GM12878 (cell line): ENCODE results near the gene MAGI1.

ENCODE experiments used
- CTCF ChIP-seq, 3 experiments: IDR thresholded peaks in 2 of 3; conservative IDR thresholded peaks in 1 of 3; 2 replicates each; pipeline ENCODE4 v1.5.1; 2011; ENCODE audit warnings: low read depth in 3 of 3, low read length in 3 of 3, mild to moderate bottlenecking in 3 of 3, control low read depth in 2 of 3, moderate library complexity in 2 of 3, inconsistent platforms in 1 of 3, mixed read lengths in 1 of 3; ENCODE audit not compliant: control insufficient read depth in 2 of 3, insufficient read depth in 1 of 3; ENCODE audit errors: extremely low read depth in 1 of 3
- HCFC1 ChIP-seq: fragments of 150-350 bp; IDR thresholded peaks from 2 replicates; pipeline ENCODE4 v1.6.1; 2014; ENCODE audit warnings: low read length
- POLR2A ChIP-seq: IDR thresholded peaks from 2 replicates; pipeline ENCODE4 v1.6.1; 2011; ENCODE audit warnings: low read depth, mild to moderate bottlenecking, low read length
- TCF12 ChIP-seq: IDR thresholded peaks from 2 replicates; pipeline ENCODE4 v1.6.1; 2011; ENCODE audit warnings: low read depth, mild to moderate bottlenecking, low read length

DNA sequence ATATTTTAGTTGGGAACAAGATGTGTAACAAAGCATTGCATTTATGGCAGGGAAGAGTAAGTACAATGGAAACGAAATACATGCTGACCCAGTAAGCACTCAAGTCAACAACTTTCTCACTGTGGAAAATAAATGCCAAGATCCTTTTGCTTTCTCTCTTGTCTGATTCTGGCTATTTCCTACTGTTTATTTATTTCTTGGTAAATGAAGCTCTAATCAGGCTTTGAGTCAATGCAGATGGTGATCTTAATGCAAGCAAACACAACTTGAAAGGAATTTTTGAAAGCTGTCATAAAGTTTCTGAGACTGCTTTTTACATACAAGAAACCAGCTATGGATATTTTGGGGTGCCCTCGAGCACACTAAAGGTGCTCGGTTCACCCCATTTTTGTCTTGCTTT lies 624.8 kb downstream of the MAGI1 start:
- no peak for TF ChIP-seq TCF12
- no peak for TF ChIP-seq CTCF (IDR thresholded peaks at IDR 0.05 in 2 of 3, conservative IDR thresholded peaks at IDR 0.05 in 1 of 3; ENCODE audit: control insufficient read depth in 2 of 3, extremely low read depth in 1 of 3, insufficient read depth in 1 of 3, low read depth in 3 of 3, low read length in 3 of 3)
- TF ChIP-seq POLR2A: no peak
- no peak for TF ChIP-seq HCFC1
